Measurements from ENCODE around the gene ADCY1. TPM values are rescaled to one million over a fixed set of nuclear protein-coding genes. Genes with fewer than 3 reads are reported as not detected.
A peak's percentile ranks its signal among the peaks of the same experiment; 100 is the strongest.
"Not testable (repeated sequence)": the region's sequence is repeated elsewhere in the genome, so short reads cannot be mapped to it uniquely, and the experiment has no call there.

Gene ADCY1
- 8.9 and 9.4 TPM in 2 replicates for total RNA-seq

- Mint-ChIP-seq H3K36me3 (ENCODE audit: low read depth) (no peaks in the 10 kb centered on the region), H3K4me1 (ENCODE audit: low read depth) (no peaks in the 10 kb centered on the region), H3K27ac (no peak within 1 kb of the TSS), H3K9me3 (no peaks in the 10 kb centered on the region), H3K4me3 (ENCODE audit: low read depth) (peak within 1 kb of the TSS; percentile 58), H3K27me3 (ENCODE audit: low read depth) (peaks cover 46% of the 10 kb centered on the region)
- intact Hi-C loops (cut with micrococcal nuclease) = no loop called here
- DNase-seq (ENCODE audit: low spot score) = peak; percentile 22
Measured at GRCh38 chr7:45573661-45574415, at the start of gene ADCY1. Gene ADCY1 (plus strand): TSS chr7:45574368. CDS start chr7:45574544, 176 bp downstream.

GRCh38 chr7:45524445-45524844 is 49.7 kb upstream of the ADCY1 start:
- Mint-ChIP-seq H3K9me3 (peaks cover 2% of the 10 kb centered on the region), H3K36me3 (ENCODE audit: low read depth) (no peaks in the 10 kb centered on the region), H3K4me1 (ENCODE audit: low read depth) (no peaks in the 10 kb centered on the region), H3K4me3 (ENCODE audit: low read depth) (no peak overlapping the region), H3K27me3 (ENCODE audit: low read depth) (no peaks in the 10 kb centered on the region), H3K27ac (no peak overlapping the region)
- intact Hi-C loops (cut with micrococcal nuclease) = no loop called here
- no peak for DNase-seq (ENCODE audit: low spot score)

GRCh38 chr7:45525057-45525456 is 49.1 kb upstream of the ADCY1 start:
- intact Hi-C loops (cut with micrococcal nuclease) = no loop called here
- no peaks in the 10 kb centered on the region for H3K9me3 Mint-ChIP-seq
- no peak overlapping the region for H3K27ac Mint-ChIP-seq
- no peak for DNase-seq (ENCODE audit: low spot score)
- no peak overlapping the region for H3K4me3 Mint-ChIP-seq (ENCODE audit: low read depth)
- H3K27me3 Mint-ChIP-seq (ENCODE audit: low read depth) = no peaks in the 10 kb centered on the region
- H3K4me1 Mint-ChIP-seq (ENCODE audit: low read depth) = no peaks in the 10 kb centered on the region
- no peaks in the 10 kb centered on the region for H3K36me3 Mint-ChIP-seq (ENCODE audit: low read depth)

GRCh38 chr7:45543473-45543872 is 30.7 kb upstream of the ADCY1 start:
- Mint-ChIP-seq H3K27me3 (ENCODE audit: low read depth) (no peaks in the 10 kb centered on the region), H3K4me3 (ENCODE audit: low read depth) (no peak overlapping the region), H3K4me1 (ENCODE audit: low read depth) (peaks cover 2% of the 10 kb centered on the region), H3K36me3 (ENCODE audit: low read depth) (peaks cover 5% of the 10 kb centered on the region), H3K9me3 (peaks cover 20% of the 10 kb centered on the region), H3K27ac (no peak overlapping the region)
- DNase-seq (ENCODE audit: low spot score) = no peak
- intact Hi-C loops (cut with micrococcal nuclease) = loop anchor here (10.0 kb wide), 1 partner anchor 129 kb away; no protein-coding TSS in a partner anchor

- H3K4me3 Mint-ChIP-seq (ENCODE audit: low read depth) = not testable (repeated sequence)
- intact Hi-C loops (cut with micrococcal nuclease) = loop anchor here (10.0 kb wide), 1 partner anchor 130 kb away; no protein-coding TSS in a partner anchor
Measured at GRCh38 chr7:45545105-45545710, 29.0 kb upstream of the ADCY1 start.

GRCh38 chr7:45548917-45549316 is 25.3 kb upstream of the ADCY1 start:
- Mint-ChIP-seq H3K9me3 (peaks cover 12% of the 10 kb centered on the region), H3K27ac (peak overlapping the region; percentile 55)
- DNase-seq (ENCODE audit: low spot score); H3K27me3 Mint-ChIP-seq (ENCODE audit: low read depth); H3K36me3 Mint-ChIP-seq (ENCODE audit: low read depth); H3K4me1 Mint-ChIP-seq (ENCODE audit: low read depth); H3K4me3 Mint-ChIP-seq (ENCODE audit: low read depth): not testable (repeated sequence)
- intact Hi-C loops (cut with micrococcal nuclease) = loop anchor here (10.0 kb wide), 1 partner anchor 134 kb away; no protein-coding TSS in a partner anchor

More at GRCh38 chr7:45545105-45545710, 29.0 kb upstream of the ADCY1 start:
- not testable (repeated sequence) for DNase-seq (ENCODE audit: low spot score); H3K36me3 Mint-ChIP-seq (ENCODE audit: low read depth); H3K27me3 Mint-ChIP-seq (ENCODE audit: low read depth); H3K4me1 Mint-ChIP-seq (ENCODE audit: low read depth)
- H3K9me3 Mint-ChIP-seq = peaks cover 17% of the 10 kb centered on the region
- peak overlapping the region; percentile 60 for H3K27ac Mint-ChIP-seq

GRCh38 chr7:45563401-45563800 is 10.8 kb upstream of the ADCY1 start:
- H3K4me1 Mint-ChIP-seq (ENCODE audit: low read depth) = no peaks in the 10 kb centered on the region
- H3K9me3 Mint-ChIP-seq = peaks cover 9% of the 10 kb centered on the region
- H3K36me3 Mint-ChIP-seq (ENCODE audit: low read depth) = no peaks in the 10 kb centered on the region
- H3K27ac Mint-ChIP-seq = no peak overlapping the region
- no peak overlapping the region for H3K4me3 Mint-ChIP-seq (ENCODE audit: low read depth)
- intact Hi-C loops (cut with micrococcal nuclease) = no loop called here
- H3K27me3 Mint-ChIP-seq (ENCODE audit: low read depth) = peaks cover 2% of the 10 kb centered on the region
- no peak for DNase-seq (ENCODE audit: low spot score)

GRCh38 chr7:45563941-45564461 is 10.2 kb upstream of the ADCY1 start:
- Mint-ChIP-seq H3K27ac (no peak overlapping the region), H3K9me3 (peaks cover 9% of the 10 kb centered on the region), H3K27me3 (ENCODE audit: low read depth) (peaks cover 2% of the 10 kb centered on the region), H3K4me3 (ENCODE audit: low read depth) (no peak overlapping the region), H3K36me3 (ENCODE audit: low read depth) (no peaks in the 10 kb centered on the region), H3K4me1 (ENCODE audit: low read depth) (no peaks in the 10 kb centered on the region)
- no peak for DNase-seq (ENCODE audit: low spot score)
- intact Hi-C loops (cut with micrococcal nuclease) = no loop called here

- H3K27me3 Mint-ChIP-seq (ENCODE audit: low read depth) = peaks cover 2% of the 10 kb centered on the region
- no peak overlapping the region for H3K4me3 Mint-ChIP-seq (ENCODE audit: low read depth)
- no peak for DNase-seq (ENCODE audit: low spot score)
- H3K36me3 Mint-ChIP-seq (ENCODE audit: low read depth) = no peaks in the 10 kb centered on the region
- H3K27ac Mint-ChIP-seq = no peak overlapping the region
- no peaks in the 10 kb centered on the region for H3K4me1 Mint-ChIP-seq (ENCODE audit: low read depth)
- H3K9me3 Mint-ChIP-seq = peaks cover 8% of the 10 kb centered on the region
- intact Hi-C loops (cut with micrococcal nuclease) = no loop called here
Measured at GRCh38 chr7:45564485-45564884, 9.7 kb upstream of the ADCY1 start.

GRCh38 chr7:45564886-45565455 is 9.2 kb upstream of the ADCY1 start:
- Mint-ChIP-seq H3K4me3 (ENCODE audit: low read depth) (no peak overlapping the region), H3K36me3 (ENCODE audit: low read depth) (no peaks in the 10 kb centered on the region), H3K27ac (no peak overlapping the region), H3K4me1 (ENCODE audit: low read depth) (no peaks in the 10 kb centered on the region), H3K27me3 (ENCODE audit: low read depth) (peaks cover 2% of the 10 kb centered on the region), H3K9me3 (peaks cover 3% of the 10 kb centered on the region)
- intact Hi-C loops (cut with micrococcal nuclease) = no loop called here
- no peak for DNase-seq (ENCODE audit: low spot score)

- Mint-ChIP-seq H3K4me1 (ENCODE audit: low read depth) (no peaks in the 10 kb centered on the region), H3K4me3 (ENCODE audit: low read depth) (no peak overlapping the region), H3K27me3 (ENCODE audit: low read depth) (peaks cover 5% of the 10 kb centered on the region), H3K27ac (no peak overlapping the region), H3K36me3 (ENCODE audit: low read depth) (no peaks in the 10 kb centered on the region), H3K9me3 (no peaks in the 10 kb centered on the region)
- intact Hi-C loops (cut with micrococcal nuclease) = no loop called here
- DNase-seq (ENCODE audit: low spot score) = no peak
Measured at GRCh38 chr7:45566386-45566785, 7.8 kb upstream of the ADCY1 start.

GRCh38 chr7:45566961-45567360 is 7.2 kb upstream of the ADCY1 start:
- Mint-ChIP-seq H3K4me1 (ENCODE audit: low read depth) (no peaks in the 10 kb centered on the region), H3K27me3 (ENCODE audit: low read depth) (peaks cover 10% of the 10 kb centered on the region), H3K4me3 (ENCODE audit: low read depth) (no peak overlapping the region), H3K9me3 (no peaks in the 10 kb centered on the region), H3K27ac (no peak overlapping the region), H3K36me3 (ENCODE audit: low read depth) (no peaks in the 10 kb centered on the region)
- intact Hi-C loops (cut with micrococcal nuclease) = no loop called here
- no peak for DNase-seq (ENCODE audit: low spot score)

- no peak for DNase-seq (ENCODE audit: low spot score)
- intact Hi-C loops (cut with micrococcal nuclease) = no loop called here
- Mint-ChIP-seq H3K4me3 (ENCODE audit: low read depth) (no peak overlapping the region), H3K27me3 (ENCODE audit: low read depth) (peaks cover 16% of the 10 kb centered on the region), H3K36me3 (ENCODE audit: low read depth) (no peaks in the 10 kb centered on the region), H3K27ac (no peak overlapping the region), H3K9me3 (no peaks in the 10 kb centered on the region), H3K4me1 (ENCODE audit: low read depth) (no peaks in the 10 kb centered on the region)
Measured at GRCh38 chr7:45567713-45568112, 6.5 kb upstream of the ADCY1 start.

Measured in activated T-helper 2 cell treated with anti-CD3 and anti-CD28 coated beads, Interferon-gamma antibody, Interleukin-2, Interleukin-4, amounts not matched to agents 10 μg/mL and 5 μg/mL and 100 μg/mL, durations not matched to agents 14 hours and 24 hours and 36 hours (primary cell).